Right hindlimb (tissue), 1 donor: Measurements from ENCODE around the gene CACHD1.
A peak's percentile ranks its signal among the peaks of the same experiment; 100 is the strongest.
"Not testable (repeated sequence)": the region's sequence is repeated elsewhere in the genome, so short reads cannot be mapped to it uniquely, and the experiment has no call there.

Source experiments
- DNase-seq: peaks from one replicate; pipeline ENCODE4 v3.0.0-alpha.2; 2018

CACHD1 gene

DNA sequence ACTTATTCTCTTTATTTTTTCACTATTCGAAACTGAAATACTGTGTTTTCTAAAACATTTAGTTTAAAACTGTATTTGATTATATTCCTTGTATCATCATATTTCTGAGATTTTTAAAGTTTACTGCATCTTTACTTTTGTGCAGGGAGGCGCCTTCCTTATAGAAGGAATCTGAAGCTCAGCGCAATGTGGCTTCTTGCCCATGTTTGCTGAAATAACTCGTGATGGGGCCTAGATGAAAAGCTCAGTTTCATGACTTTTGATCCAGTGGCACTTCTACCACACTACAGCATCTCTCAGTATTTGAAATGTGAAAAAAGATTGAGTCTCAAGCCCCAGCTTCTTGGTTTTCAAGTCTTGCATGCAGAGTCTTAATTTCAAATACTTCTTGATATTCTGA is 28.4 kb downstream of the CACHD1 start:
- DNase-seq = no peak

DNA sequence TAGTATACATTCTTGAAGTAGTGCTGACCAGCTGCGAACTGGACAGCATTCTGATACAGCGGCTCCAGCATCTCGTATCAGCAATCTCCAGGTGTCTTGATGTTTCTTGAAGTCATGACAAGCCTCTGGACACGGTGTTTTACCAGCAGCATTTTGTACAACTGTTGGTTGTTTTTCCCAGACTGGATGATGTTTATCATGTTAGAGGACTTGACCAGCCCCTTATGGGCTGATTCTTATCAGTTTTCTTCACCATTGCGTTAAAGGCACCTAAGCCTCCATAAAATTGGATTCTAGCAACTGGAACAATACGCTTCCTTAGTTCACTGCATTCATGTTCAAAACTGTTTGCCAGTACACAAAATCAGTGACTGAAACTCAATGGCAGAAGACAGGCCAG is 29.1 kb downstream of the CACHD1 start:
- DNase-seq = no peak

DNA sequence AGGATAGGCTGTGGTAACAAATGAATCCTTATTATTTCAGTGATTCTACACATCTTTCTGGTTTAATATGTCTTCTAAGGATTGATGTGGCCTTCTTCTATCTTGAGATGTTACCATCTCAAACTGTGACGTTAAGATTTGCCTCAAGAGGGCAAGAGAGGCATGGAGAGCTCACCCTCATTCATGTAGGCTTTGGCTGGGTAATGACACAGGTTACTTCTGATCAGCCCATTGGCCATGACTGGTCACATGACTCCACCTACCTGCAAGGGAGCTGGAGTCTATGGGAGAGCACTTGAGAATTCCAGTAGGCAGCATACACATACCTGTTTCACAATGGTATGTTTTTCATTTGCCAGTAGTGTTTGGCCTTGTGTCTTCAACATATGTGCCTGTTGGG is 30.0 kb downstream of the CACHD1 start:
- no peak for DNase-seq

DNA sequence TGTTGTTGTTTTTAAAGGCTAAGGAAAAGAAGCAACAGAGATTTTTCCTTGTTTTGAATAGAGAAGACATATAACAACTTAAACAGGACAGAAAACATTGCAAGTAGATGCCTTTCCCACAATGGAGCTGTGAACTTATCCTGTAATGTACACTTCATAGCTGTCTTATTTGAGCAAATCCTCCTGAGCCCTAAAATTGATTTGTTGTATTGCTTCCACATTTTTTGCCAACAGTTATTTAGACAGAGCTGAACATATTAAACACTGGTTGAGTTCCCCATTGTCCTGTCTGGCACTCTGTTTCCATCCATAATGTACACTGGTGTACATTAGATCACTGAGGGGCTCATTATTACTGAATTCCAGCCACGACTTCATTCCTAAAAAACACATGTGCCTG is 32.2 kb downstream of the CACHD1 start:
- DNase-seq = no peak

DNA sequence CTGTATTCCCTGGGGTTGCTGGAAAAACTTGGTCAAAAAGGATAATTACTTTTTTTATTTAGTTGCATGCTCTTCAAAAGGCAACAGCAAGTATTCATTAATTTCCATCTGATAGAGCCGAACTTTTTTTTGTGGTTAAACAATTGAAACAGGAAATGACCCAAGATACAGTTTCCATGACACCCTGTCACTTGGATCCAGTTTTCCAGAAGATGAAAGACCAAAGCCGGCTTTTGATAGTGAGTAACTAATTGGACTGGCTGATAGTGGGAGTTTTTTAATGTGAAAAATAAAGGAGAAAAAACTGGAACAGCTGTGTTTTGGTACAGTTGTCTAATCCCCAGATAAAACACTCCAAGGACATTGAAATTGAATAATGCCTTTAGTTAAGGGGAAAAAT is 33.0 kb downstream of the CACHD1 start:
- no peak for DNase-seq

DNA sequence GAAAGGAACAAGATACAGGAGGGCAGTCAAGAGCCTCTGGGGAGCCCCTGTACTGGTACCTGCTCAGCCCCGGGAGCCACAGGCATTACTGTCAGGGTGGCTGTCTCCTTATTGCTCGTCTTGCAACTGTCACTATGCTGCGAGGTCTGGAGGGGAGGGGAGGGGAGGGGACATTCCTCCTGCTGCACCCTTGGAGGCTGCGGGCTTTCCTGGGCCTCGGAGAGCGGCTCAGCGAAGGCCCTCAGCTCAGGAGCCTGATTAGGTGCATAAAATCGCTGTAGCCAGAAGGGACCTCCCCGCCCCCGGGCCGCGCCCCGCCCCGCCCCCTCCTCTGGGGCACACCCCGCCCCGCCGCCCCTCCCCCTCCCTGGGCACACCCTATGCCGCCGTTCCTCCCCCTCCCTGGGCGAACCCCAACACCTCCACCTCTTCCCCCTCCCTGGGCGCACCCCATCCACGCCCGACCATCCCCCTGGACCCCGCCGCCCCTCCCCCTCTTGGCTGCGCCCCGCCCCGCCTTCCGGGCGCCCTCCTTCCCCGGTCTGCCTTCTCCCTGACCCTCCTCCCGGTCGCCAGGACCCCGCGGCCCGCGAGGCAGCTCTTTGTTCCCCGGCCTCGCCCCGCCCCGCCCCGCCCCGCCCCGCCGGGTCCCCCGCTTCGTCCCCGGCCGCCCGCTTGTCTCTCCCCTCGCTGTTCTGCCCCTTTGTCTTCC is 35.5 kb downstream of the CACHD1 start:
- DNase-seq = peak; percentile 56

DNA sequence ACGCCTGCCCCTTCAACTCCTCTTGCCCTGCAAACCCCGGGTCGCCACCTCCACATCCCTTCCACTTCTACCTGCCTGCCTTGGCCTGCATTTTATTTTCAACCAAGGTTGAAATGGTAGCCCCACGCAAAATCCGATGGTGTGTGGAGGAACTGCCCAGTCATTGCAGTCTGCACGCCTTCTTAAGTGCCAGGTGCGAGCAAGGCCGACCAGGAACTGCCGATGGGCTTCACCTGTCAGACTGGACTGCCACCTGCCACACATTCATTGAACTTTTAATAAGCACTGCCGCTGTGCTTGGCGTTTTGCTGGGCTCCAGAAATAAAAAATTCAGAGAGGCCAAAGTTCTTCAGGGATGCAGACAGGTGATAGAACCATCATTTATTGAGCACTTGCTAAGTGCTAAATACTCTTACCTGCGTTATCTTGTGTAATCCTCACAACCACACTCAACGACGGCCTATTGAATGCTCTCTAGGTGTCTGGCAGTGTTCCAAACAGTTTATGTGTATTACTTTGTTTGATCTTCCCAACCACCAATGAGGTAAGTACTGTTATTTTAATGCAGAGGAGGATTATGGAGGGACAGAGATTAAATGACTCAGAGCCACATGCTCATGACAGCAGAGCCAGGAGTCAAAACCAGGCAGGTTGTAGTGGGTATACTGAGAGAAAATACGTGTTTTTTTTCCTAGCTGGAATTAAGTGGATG is 36.2 kb downstream of the CACHD1 start:
- no peak for DNase-seq

DNA sequence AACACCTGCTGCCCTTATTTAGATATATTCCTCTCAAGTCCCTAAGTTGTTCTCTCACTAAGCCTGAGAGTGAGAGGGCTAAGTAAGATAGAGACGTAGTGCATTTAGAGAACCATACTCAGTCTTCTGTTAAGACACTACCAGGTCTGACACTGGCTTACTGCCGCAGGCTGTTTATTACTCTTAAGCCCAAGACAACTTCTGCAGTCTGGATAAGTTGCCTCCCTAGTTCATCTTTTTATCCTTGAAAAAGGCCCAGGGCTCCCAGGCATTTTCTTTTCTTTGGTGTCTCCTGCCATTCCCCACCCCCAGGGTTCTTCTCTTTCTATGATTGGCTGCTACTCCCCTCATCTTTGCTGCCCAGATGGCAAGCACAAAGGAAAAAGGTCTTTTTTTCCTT is 38.7 kb downstream of the CACHD1 start:
- DNase-seq = no peak

DNA sequence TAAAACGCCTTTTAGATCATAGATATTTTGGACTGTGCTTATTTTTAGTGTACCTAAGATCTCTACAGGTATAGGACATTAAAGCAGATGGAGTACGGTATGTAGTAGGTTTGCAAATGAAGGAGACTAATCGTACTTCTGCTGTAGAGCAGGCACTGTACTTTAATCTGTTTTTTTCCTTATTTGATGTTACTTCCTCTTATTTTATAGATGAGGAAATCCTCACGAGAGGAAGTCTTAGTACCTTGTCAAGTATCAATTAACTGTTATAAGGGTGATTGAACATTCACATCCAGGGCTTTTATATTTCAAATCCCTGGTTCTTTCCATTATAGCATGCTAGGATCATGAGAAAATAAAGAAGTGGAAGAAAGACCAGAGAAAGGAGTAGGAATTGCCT is 41.1 kb downstream of the CACHD1 start:
- no peak for DNase-seq

DNA sequence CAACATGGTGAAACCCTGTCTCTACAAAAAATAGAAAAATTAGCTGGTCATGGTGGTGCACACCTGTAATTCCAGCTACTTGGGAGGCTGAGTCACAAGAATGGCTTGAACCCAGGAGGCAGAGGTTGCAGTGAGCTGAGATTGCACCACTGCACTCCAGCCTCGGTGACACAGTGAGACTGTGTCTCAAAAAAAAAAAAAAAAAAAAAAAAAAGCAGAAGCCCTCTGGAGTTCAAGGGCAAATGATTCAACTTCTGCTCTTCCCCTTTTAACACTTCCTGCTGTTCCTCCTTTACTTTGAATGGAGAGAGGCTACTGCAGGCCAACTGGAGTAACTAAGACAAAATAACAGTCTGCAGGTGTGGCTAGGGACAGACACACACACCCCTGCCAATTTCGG is 42.3 kb downstream of the CACHD1 start:
- not testable (repeated sequence) for DNase-seq

DNA sequence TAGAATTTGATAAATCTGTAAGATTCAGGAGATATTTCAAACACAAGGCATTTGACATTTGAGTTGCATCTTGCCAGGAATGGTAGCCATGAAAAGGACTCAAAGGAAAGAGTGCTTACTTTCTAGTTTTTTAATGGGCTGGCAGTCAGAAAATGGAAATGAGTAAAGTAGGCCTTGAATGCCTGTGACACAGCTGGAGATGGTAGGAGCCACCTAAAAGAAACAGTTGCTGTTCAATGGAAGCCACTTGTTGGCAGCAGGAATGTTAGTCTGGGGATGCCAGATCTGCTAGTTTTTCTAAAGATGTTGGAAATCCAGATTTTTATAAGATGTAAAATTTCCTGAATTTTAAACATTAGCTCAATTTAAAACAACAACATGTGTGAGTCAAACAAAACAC is 43.6 kb downstream of the CACHD1 start:
- no peak for DNase-seq

DNA sequence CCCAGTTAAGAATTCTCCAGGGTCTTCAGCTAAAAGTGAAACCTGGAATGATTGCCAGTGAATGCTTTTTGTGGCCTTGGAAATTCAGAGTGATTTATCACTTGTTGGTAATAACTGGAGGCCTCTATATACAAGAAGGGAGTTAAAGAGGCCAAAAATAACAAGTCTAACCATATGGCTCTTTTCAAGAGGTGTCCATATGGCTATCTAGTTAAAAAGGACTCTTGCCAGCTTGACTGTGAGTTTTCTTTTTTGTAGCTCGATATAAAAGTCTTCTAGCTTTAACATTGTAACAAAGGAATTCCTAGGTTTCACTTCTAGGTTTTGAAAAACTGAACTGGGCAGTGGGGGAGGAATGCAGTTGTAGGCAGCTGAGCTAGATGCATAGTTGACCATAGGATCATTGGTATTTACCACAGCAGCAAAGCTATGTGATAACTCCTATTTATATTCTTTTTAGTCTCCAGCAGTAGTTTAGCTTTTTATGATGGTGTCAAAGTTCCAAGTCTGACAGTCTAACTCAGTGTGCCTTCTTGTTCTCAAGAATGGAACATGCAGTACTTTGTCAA is 44.4 kb downstream of the CACHD1 start:
- DNase-seq = no peak

DNA sequence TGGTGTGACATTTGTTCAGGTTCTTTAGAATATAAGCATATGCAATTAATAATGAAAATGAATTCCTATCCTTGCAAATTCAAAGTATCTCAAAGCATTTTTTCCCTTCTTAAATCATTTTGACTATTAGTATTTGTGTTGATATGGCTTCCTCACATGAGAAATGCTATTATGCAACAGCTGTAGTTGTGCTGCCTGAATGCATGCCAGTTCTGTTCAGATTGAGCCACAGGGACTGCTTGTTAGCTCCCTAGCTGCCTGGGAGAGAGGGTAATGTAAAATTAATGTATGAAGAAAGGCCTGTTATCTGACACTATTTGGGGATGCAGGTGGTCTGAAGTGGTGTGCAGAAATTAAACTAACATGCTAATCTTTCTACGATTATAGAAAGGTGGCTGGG is 45.5 kb downstream of the CACHD1 start:
- peak; percentile 40 for DNase-seq

DNA sequence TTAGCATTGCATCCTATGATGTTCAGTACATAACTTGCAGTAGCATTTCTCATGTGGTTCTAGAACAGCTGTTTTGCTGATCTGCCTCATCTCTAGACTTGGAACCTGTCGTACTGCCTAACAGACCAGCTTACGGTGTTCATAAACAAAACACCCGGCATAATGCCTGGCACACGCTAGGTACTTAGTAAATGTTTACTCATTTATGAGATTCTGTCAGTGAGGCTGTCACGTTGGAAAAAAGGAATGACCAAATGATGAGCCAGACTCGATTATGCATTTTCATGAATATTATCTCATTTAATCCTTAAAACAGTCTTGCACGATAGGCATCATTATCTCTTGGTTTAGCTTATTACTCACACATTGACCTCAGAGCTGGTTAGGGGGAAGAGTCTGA is 46.4 kb downstream of the CACHD1 start:
- DNase-seq = no peak

DNA sequence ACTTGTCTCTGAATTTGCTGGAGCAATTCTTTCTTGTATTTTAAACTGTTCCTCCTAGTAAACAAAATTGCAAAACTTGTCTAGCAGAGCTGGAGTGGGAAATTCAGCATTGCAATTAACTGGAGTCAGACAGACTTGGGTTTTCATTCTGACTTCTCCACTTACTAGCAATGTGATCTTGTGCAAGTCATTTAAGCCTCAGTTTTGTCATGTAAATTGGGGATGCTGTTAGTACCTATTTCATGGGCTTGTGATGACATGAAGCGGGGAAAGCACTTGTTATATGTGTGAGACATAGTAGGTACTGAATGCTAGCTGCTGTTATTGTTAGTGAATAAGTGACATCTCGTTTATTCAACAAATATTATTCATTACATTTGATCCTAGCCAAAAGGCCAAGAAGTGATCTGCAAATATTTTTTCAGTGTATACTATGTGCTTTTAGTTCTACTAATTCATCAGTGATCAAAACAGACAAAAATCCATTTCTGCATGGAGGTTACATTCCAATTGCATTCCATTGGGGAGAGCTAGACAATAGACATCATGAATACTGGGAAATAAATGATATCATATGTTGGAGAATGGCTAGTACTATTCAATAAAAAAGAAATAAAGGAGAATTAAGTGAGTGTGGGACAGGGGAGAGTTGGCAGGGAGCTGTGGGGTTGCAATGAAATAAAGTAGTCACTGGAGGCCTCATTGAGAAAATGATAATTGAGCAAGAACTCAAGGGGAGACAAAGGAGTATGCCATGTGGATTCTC is 47.1 kb downstream of the CACHD1 start:
- no peak for DNase-seq

DNA sequence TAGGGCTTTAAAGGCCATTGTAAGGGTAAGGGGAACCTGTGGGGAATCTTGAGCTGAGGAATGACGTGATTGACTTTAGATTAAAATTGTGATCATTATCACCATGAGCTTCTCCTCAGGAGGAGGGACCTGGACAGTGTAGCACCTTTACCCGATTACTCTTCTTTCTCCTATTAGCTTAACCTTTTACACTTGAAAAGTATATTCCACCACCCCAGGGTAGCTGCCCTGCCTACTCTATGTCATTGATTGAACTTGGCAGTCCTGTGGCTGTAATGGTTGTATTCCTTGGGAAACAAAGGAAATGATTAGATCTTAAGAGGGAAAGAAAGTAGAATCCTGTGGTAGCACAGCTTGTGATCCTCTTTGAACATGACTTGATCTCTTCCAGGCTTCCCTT is 47.7 kb downstream of the CACHD1 start:
- no peak for DNase-seq

DNA sequence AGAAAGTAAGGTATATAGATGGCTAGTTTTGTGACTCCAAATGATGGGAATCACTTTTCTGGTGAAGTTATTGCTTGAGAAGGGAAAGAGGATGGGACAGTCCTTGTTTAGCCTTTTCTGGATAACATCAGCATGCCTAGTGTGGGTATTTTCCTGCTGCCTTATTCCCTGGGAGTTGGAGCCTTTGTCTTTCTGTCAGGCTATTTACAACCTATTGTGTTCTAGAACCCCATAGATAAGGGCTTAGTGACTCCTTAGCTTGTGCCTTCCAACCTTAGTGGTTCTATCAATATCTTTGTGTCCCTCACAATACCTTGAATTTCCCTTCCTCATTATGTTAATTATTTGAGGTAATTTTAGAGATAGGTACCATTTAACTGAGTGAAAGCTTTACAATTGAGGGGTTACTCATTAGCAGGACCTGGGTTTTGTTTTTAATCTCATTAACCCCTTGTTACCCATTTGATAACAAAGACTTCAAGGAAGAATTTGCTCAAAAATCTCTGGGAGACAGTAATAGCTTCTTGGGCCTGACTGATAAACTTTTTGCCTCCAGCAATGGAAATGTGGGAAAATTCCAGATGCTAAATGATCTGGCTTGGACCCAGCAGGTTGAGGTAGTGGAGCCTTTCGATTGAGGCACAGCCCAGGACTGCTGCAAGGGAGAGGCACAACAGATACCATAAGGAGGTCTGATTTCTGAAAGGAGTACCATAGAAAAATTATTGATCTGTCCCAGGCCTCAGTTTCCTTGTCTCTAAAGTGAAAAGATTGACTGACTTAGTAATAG is 49.0 kb downstream of the CACHD1 start:
- DNase-seq = no peak

DNA sequence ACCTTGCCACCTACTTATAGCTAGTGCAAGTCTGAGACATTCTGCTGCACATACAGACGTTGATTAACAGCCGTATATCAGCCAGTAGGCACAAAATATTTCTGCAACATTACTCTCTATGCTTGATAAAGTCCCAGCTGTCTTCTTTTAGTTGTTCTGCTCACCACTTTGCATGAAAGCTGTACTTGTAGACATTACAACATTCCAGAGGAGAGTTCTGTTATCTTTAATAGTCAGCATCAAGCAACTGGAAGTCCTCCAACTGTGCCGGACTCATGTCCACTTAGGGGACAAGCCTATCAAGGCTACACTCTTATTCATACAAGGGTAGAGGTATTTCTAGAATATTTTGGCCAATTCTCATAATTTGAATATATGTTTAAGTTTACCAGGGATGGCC is 50.0 kb downstream of the CACHD1 start:
- DNase-seq = no peak

DNA sequence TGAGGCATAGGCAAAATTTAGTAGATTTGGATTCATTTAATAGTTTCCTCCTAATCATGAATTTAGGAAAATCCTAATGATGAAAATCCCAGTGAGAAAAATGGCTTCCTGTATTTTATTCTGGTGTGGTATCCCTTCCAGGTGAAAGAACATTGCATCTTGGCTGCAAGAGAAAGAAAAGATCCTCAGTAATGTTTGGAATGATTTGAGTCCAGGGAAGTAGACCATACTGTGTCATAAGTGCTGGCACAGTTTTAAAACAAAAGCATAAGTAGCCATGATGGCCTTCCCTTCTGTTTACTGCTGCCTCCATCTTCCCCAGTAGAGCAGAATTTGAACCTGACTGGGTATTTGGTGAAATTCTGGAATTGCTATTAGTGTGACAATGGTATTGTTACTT is 52.8 kb downstream of the CACHD1 start:
- no peak for DNase-seq

DNA sequence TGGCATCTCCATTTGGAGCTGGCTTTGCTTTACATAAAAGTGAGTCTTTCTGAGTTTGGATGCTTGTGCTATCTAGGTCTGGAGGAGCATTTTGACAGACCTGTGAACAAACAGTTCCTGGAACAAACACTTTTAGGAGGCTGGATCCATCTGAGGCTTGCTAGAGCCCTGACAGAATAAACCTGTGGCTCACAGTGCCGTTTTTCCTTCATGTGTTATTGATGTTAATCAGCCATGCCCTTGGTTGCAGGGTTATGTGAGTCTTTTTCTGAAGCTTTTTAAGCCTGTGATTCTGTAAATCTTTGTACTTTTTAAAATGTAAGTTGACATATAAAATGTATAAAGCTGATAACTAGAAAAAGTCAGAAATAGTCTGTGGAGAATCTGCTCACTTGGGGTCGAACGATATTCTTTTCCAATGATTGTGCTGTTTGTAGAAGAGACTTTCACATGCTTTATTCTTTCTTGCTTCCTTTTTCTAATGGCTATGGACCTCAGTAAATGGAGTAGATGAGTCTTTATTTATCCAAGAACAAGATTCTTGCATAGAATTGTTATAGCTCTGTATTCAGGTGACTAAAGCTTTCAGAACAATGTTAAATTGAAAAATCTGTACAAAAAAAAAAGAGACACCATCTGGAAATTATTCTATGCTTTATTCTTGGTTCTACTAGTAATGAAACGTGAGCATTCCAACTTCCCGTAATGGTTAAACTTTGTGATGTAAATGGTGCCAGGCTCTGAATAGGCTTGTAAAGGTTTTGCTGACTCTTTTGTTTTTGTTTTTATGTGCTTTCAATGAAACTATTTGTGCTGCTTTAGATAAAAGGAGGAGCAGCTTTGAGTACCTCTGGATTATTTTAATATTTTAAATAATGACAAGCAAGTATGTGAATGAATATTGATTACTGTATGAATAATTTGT is 53.7 kb downstream of the CACHD1 start:
- no peak for DNase-seq

DNA sequence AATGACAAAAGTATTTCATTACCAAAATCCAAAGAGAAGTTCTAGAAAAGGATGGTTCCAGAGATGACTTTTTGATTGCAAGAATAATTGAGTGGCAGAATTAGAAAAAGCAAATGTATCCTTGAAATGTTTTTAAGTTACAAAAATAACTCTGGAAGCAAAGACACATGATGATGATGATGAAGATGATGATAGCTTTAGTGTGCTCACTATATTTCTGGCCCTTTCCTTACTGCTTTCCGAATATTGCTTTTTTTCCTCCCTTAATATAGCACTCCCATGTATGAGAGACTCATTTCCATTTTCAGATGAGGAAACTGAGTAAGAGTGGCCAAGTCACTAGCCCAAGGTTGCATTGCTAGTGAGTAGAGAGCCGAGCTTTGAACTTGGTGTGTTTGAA is 54.7 kb downstream of the CACHD1 start:
- no peak for DNase-seq
